Measurements from ENCODE around the gene JAK1.

Gene JAK1

GRCh38 chr1:64986903-64987871 is 20.8 kb upstream of the JAK1 start:
- H3K4me3 ChIP-seq (ENCODE audit: low read depth, low read length), result no peak overlapping the region
- in situ Hi-C loops (cut with HindIII; ENCODE audit: low sequenced_read_pairs), result no loop called here
- no peak for TF ChIP-seq CTCF (IDR thresholded peaks at IDR 0.05; ENCODE audit: low read depth, low read length)
- no peak for DNase-seq (ENCODE audit: low read depth, low spot score)

- no peak for DNase-seq (ENCODE audit: low read depth, low spot score)
- in situ Hi-C loops (cut with HindIII; ENCODE audit: low sequenced_read_pairs), result no loop called here
- no peak for TF ChIP-seq CTCF (IDR thresholded peaks at IDR 0.05; ENCODE audit: low read depth, low read length)
- no peak overlapping the region for H3K4me3 ChIP-seq (ENCODE audit: low read depth, low read length)
These were observed 18.4 kb upstream of the JAK1 start for GRCh38 chr1:64984737-64985136.

GRCh38 chr1:64984106-64984505 is 17.8 kb upstream of the JAK1 start:
- H3K4me3 ChIP-seq (ENCODE audit: low read depth, low read length), result no peak overlapping the region
- DNase-seq (ENCODE audit: low read depth, low spot score), result no peak
- in situ Hi-C loops (cut with HindIII; ENCODE audit: low sequenced_read_pairs), result no loop called here
- no peak for TF ChIP-seq CTCF (IDR thresholded peaks at IDR 0.05; ENCODE audit: low read depth, low read length)

- in situ Hi-C loops (cut with HindIII; ENCODE audit: low sequenced_read_pairs), result no loop called here
- TF ChIP-seq CTCF (IDR thresholded peaks at IDR 0.05; ENCODE audit: low read depth, low read length), result no peak
- DNase-seq (ENCODE audit: low read depth, low spot score), result peak; percentile 60
- no peak overlapping the region for H3K4me3 ChIP-seq (ENCODE audit: low read depth, low read length)
These were observed 16.8 kb upstream of the JAK1 start for GRCh38 chr1:64983110-64983509.

- no peak overlapping the region for H3K4me3 ChIP-seq (ENCODE audit: low read depth, low read length)
- DNase-seq (ENCODE audit: low read depth, low spot score), result no peak
- TF ChIP-seq CTCF (IDR thresholded peaks at IDR 0.05; ENCODE audit: low read depth, low read length), result no peak
- in situ Hi-C loops (cut with HindIII; ENCODE audit: low sequenced_read_pairs), result no loop called here
These were observed 15.5 kb upstream of the JAK1 start for GRCh38 chr1:64981601-64982533.

GRCh38 chr1:64980745-64981600 is 14.6 kb upstream of the JAK1 start:
- peak; percentile 22 for DNase-seq (ENCODE audit: low read depth, low spot score)
- TF ChIP-seq CTCF (IDR thresholded peaks at IDR 0.05; ENCODE audit: low read depth, low read length), result no peak
- no peak overlapping the region for H3K4me3 ChIP-seq (ENCODE audit: low read depth, low read length)
- in situ Hi-C loops (cut with HindIII; ENCODE audit: low sequenced_read_pairs), result no loop called here
